Measurements from ENCODE around the gene CYP27B1. TPM values are rescaled to one million over a fixed set of nuclear protein-coding genes. Genes with fewer than 3 reads are reported as not detected.
A peak's percentile ranks its signal among the peaks of the same experiment; 100 is the strongest.

CYP27B1 gene
- total and polyA plus RNA-seq, 10 of the 15 experiments (the other 5 are each of a cell fraction or from before 2014, with no cell fraction given): 0.10 to 2.7 (median 1.1) TPM

DNA sequence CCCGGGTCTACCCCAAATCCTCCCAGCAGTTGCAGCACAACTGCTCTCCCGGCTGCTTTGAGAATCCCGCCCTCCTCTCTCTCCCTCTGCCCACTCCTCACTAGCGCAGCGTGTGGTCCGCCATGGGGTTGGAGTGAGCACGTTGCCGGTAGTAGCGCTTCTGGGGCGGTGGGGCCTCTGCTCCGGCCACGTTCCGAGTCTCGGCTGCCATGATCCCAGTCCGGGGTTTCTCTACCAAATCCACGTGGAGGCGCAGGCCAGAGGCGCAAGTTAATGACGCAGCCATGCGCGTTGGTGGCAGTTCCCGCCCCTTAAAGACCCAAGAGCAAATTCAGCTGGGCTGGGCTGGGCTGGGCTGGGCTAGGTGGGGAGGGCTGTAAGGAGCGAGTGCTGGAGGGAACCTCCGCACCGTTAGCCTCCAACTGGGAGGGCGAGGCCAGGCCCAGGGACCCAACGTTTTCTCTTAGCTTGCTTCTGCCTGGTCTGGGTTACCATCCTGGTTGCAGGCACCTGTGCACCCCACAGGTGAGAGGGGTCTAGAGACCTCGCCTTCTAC is 5.1 kb upstream of the CYP27B1 start, which contains the start of gene METTL1 (continued):
- TF ChIP-seq, protein P1, sequence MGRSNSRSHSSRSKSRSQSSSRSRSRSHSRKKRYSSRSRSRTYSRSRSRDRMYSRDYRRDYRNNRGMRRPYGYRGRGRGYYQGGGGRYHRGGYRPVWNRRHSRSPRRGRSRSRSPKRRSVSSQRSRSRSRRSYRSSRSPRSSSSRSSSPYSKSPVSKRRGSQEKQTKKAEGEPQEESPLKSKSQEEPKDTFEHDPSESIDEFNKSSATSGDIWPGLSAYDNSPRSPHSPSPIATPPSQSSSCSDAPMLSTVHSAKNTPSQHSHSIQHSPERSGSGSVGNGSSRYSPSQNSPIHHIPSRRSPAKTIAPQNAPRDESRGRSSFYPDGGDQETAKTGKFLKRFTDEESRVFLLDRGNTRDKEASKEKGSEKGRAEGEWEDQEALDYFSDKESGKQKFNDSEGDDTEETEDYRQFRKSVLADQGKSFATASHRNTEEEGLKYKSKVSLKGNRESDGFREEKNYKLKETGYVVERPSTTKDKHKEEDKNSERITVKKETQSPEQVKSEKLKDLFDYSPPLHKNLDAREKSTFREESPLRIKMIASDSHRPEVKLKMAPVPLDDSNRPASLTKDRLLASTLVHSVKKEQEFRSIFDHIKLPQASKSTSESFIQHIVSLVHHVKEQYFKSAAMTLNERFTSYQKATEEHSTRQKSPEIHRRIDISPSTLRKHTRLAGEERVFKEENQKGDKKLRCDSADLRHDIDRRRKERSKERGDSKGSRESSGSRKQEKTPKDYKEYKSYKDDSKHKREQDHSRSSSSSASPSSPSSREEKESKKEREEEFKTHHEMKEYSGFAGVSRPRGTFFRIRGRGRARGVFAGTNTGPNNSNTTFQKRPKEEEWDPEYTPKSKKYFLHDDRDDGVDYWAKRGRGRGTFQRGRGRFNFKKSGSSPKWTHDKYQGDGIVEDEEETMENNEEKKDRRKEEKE (IDR thresholded peaks at IDR 0.05): no peak
- TF ChIP-seq HCFC1 (IDR thresholded peaks at IDR 0.05; ENCODE audit: low read length): peak; percentile 76
- TF ChIP-seq SP1 (IDR thresholded peaks at IDR 0.05; ENCODE audit: low read depth, low read length): peak; percentile 86
- TF ChIP-seq, protein P2, sequence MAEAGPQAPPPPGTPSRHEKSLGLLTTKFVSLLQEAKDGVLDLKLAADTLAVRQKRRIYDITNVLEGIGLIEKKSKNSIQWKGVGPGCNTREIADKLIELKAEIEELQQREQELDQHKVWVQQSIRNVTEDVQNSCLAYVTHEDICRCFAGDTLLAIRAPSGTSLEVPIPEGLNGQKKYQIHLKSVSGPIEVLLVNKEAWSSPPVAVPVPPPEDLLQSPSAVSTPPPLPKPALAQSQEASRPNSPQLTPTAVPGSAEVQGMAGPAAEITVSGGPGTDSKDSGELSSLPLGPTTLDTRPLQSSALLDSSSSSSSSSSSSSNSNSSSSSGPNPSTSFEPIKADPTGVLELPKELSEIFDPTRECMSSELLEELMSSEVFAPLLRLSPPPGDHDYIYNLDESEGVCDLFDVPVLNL (IDR thresholded peaks at IDR 0.05; ENCODE audit: low read depth, low read length): no peak
- TF ChIP-seq BCL11A (IDR thresholded peaks at IDR 0.05; ENCODE audit: low read depth, low read length): no peak
- TF ChIP-seq SPI1 (IDR thresholded peaks at IDR 0.05; ENCODE audit: borderline replicate concordance, insufficient read depth, low read depth, low read length): no peak
- no peak for TF ChIP-seq RAD21 (IDR thresholded peaks at IDR 0.05; ENCODE audit: insufficient read depth, low read depth, low read length)
- TF ChIP-seq YY1 (IDR thresholded peaks at IDR 0.05; ENCODE audit: low read depth, low read length): peak; percentile 96
- no peak for TF ChIP-seq SREBF2 (IDR thresholded peaks at IDR 0.05; ENCODE audit: low read length)
- peak; percentile 59 to 69; a peak in 3 of 4 replicates for TF ChIP-seq IKZF2 (IDR thresholded peaks at IDR 0.05)
- no peak for TF ChIP-seq ETV6 (conservative IDR thresholded peaks at IDR 0.05 in 1 of 2, IDR thresholded peaks at IDR 0.05 in 1 of 2; ENCODE audit: borderline replicate concordance in 1 of 2, low read depth in 1 of 2)
- no peak for TF ChIP-seq NFYA (IDR thresholded peaks at IDR 0.05; ENCODE audit: borderline replicate concordance, low read depth, low read length)
- peak; percentile 89 for TF ChIP-seq POLR2AphosphoS5 (IDR thresholded peaks at IDR 0.05; ENCODE audit: low read length)
- peak; percentile 26 for TF ChIP-seq MEF2B (IDR thresholded peaks at IDR 0.05; ENCODE audit: partially characterized antibody, poor library complexity, severe bottlenecking)
- TF ChIP-seq KAT2A (conservative IDR thresholded peaks at IDR 0.05; ENCODE audit: control insufficient read depth, low read depth, low read length): no peak
- TF ChIP-seq ZNF384 (IDR thresholded peaks at IDR 0.05; ENCODE audit: borderline replicate concordance, low read depth, low read length): no peak
- TF ChIP-seq, protein P3, sequence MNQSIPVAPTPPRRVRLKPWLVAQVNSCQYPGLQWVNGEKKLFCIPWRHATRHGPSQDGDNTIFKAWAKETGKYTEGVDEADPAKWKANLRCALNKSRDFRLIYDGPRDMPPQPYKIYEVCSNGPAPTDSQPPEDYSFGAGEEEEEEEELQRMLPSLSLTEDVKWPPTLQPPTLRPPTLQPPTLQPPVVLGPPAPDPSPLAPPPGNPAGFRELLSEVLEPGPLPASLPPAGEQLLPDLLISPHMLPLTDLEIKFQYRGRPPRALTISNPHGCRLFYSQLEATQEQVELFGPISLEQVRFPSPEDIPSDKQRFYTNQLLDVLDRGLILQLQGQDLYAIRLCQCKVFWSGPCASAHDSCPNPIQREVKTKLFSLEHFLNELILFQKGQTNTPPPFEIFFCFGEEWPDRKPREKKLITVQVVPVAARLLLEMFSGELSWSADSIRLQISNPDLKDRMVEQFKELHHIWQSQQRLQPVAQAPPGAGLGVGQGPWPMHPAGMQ (IDR thresholded peaks at IDR 0.05; ENCODE audit: borderline replicate concordance): no peak
- no peak for TF ChIP-seq FOS (IDR thresholded peaks at IDR 0.05; ENCODE audit: borderline replicate concordance, extremely low read depth, insufficient read length)
- TF ChIP-seq ZNF24 (IDR thresholded peaks at IDR 0.05): no peak
- peak; percentile 48; the same call in 1 of the 2 replicates for TF ChIP-seq RUNX3 (IDR thresholded peaks at IDR 0.05; ENCODE audit: low read length)
- peak; percentile 99 for TF ChIP-seq ATF7 (IDR thresholded peaks at IDR 0.05; ENCODE audit: low read depth)
- TF ChIP-seq EP300 (IDR thresholded peaks at IDR 0.05; ENCODE audit: borderline replicate concordance in 1 of 2, control insufficient read depth in 1 of 2, low read depth in 2 of 2, low read length in 2 of 2): no peak
- TF ChIP-seq POLR2AphosphoS2 (IDR thresholded peaks at IDR 0.05; ENCODE audit: low read depth, low read length): peak; percentile 48; the same call in 1 of the 2 replicates
- TF ChIP-seq FOXM1 (IDR thresholded peaks at IDR 0.05; ENCODE audit: low read depth, low read length): no peak

All from GM12878 (cell line).